Thymus (tissue), 11 donors: ENCODE data around the gene ATP10A. TPM values are rescaled to one million over a fixed set of nuclear protein-coding genes. Genes with fewer than 3 reads are reported as not detected.

Source experiments
- DNase-seq, 9 donors: peaks; one replicate each; pipeline ENCODE4 v3.0.0-alpha.2; 2013; ENCODE audit warnings: low spot score in 9 of 9, low read depth in 6 of 9, missing footprints in 1 of 9
- H3K27ac ChIP-seq, 2 donors: one replicate each; pipeline ENCODE4 v1.5.1; 2013; ENCODE audit warnings: control low read depth in 1 of 2, low read depth in 1 of 2, low read length in 1 of 2, mild to moderate bottlenecking in 1 of 2, moderate library complexity in 1 of 2
- H3K27me3 ChIP-seq, 2 donors: one replicate each; pipeline ENCODE4 v1.5.1; 2013; ENCODE audit warnings: low read length in 1 of 2; ENCODE audit not compliant: control insufficient read depth in 2 of 2, insufficient read depth in 1 of 2
- H3K36me3 ChIP-seq, 2 donors: one replicate each; pipeline ENCODE4 v1.5.1; 2013; ENCODE audit warnings: low read length in 1 of 2, mild to moderate bottlenecking in 1 of 2, moderate library complexity in 1 of 2; ENCODE audit not compliant: control insufficient read depth in 2 of 2, insufficient read depth in 2 of 2
- H3K4me1 ChIP-seq, 2 donors: one replicate each; pipeline ENCODE4 v1.5.1; 2013; ENCODE audit warnings: low read length in 2 of 2; ENCODE audit not compliant: control insufficient read depth in 2 of 2, insufficient read depth in 2 of 2
- H3K4me3 ChIP-seq, 2 donors: one replicate each; pipeline ENCODE4 v1.5.1; 2013; ENCODE audit warnings: low read length in 2 of 2, control low read depth in 1 of 2, mild to moderate bottlenecking in 1 of 2
- H3K9me3 ChIP-seq, 2 donors: one replicate each; pipeline ENCODE4 v1.5.1; 2013; ENCODE audit warnings: low read length in 1 of 2, mild to moderate bottlenecking in 1 of 2; ENCODE audit not compliant: control insufficient read depth in 2 of 2, insufficient read depth in 1 of 2
- WGBS: extraction: QIAGEN DNeasy Blood & Tissue Kit; methylation state at CpG from one replicate; pipeline ENCODE4 v1.1.7; 2013; 5-methylcytosine and 5-hydroxymethylcytosine counted together
- polyA plus RNA-seq: library from polyadenylated mRNA; stranded (reverse); fragments of 200-250 nt; gene quantifications from one replicate; pipeline ENCODE4 v1.2.3, GENCODE V29; 2013
- total RNA-seq: library from RNA; stranded (reverse); fragments of 120-200 nt; gene quantifications from one replicate; pipeline ENCODE4 v1.2.4, GENCODE V29; 2013
- donor health status: healthy.

ATP10A gene
- total and polyA plus RNA-seq, 2 donors: 2.4 to 2.6 TPM

GRCh38 chr15:25900901-25901300 lies 37.8 kb upstream of the ATP10A start:
- H3K4me3 ChIP-seq: no peak overlapping the region
- H3K36me3 ChIP-seq: no peaks in the 10 kb centered on the region
- WGBS: 95% methylated on average over 5 of the region's 5 CpGs
- no peaks in the 10 kb centered on the region for H3K9me3 ChIP-seq
- no peak for DNase-seq
- no peaks in the 10 kb centered on the region for H3K4me1 ChIP-seq
- H3K27me3 ChIP-seq: no peaks in the 10 kb centered on the region
- H3K27ac ChIP-seq: no peak overlapping the region

- Histone ChIP-seq H3K36me3 (no peaks in the 10 kb centered on the region), H3K9me3 (no peaks in the 10 kb centered on the region), H3K27ac (no peak overlapping the region), H3K4me3 (no peak overlapping the region), H3K27me3 (no peaks in the 10 kb centered on the region), H3K4me1 (no peaks in the 10 kb centered on the region)
- DNase-seq: no peak
- WGBS: 94% methylated on average over 2 of the region's 2 CpGs
Measured at GRCh38 chr15:25900431-25900830, 37.3 kb upstream of the ATP10A start.

DNA sequence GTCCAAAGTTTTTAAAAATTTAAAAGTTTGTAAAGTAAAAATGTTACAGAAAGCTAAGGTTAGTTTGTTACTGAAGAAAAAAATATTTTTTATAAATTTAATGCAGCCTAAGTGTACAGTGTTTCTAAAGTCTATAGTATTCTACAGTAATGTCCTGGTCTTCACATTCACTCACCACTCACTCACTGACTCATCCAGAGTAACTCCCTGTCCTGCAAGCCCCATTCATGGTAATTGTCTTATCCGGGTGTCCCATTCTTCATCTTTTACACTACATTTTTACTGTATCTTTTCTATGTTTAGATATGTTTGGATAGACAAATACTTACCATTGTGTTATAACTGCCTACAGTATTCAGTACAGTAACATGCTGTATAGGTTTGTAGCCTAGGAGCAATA lies 36.7 kb upstream of the ATP10A start:
- Histone ChIP-seq H3K4me3 (no peak overlapping the region), H3K36me3 (no peaks in the 10 kb centered on the region), H3K27ac (no peak overlapping the region), H3K27me3 (no peaks in the 10 kb centered on the region), H3K9me3 (no peaks in the 10 kb centered on the region), H3K4me1 (no peaks in the 10 kb centered on the region)
- 96% methylated on average over 1 of the region's 1 CpG for WGBS
- no peak for DNase-seq

- H3K36me3 ChIP-seq: no peaks in the 10 kb centered on the region
Measured at GRCh38 chr15:25897658-25898057, 34.5 kb upstream of the ATP10A start.

DNA sequence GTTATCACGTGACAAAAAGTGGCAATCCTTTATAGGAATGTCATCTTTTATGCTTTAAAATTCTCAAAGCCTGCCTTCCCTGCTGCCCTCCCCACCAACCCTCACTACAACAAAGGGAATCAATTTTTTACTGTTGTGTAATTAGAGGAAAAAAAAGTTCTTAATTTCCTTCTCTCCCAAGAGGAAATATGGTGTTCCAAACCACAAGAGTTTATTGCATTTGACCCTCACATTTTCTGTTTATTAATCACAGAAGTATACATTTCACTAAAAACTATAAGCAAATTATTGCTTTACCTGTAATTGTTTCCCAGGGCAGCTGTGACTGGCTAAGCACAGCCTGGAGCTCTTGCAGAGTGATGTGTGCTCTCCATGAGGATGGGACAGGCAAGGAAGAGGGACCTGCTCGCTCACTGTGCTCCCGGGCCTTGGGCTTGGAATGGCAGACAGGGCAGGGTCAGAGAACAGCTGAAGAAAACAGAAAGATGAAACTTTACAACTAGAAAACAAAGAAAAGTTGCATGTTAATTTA lies 31.3 kb upstream of the ATP10A start:
- Histone ChIP-seq H3K27ac (no peak overlapping the region), H3K4me3 (no peak overlapping the region), H3K27me3 (no peaks in the 10 kb centered on the region), H3K36me3 (no peaks in the 10 kb centered on the region), H3K4me1 (no peaks in the 10 kb centered on the region), H3K9me3 (no peaks in the 10 kb centered on the region)
- DNase-seq: no peak
- WGBS: 96% methylated on average over 3 of the region's 3 CpGs

More at GRCh38 chr15:25897658-25898057, 34.5 kb upstream of the ATP10A start:
- Histone ChIP-seq H3K4me1 (no peaks in the 10 kb centered on the region), H3K27me3 (no peaks in the 10 kb centered on the region), H3K9me3 (no peaks in the 10 kb centered on the region), H3K4me3 (no peak overlapping the region), H3K27ac (no peak overlapping the region)
- no peak for DNase-seq

DNA sequence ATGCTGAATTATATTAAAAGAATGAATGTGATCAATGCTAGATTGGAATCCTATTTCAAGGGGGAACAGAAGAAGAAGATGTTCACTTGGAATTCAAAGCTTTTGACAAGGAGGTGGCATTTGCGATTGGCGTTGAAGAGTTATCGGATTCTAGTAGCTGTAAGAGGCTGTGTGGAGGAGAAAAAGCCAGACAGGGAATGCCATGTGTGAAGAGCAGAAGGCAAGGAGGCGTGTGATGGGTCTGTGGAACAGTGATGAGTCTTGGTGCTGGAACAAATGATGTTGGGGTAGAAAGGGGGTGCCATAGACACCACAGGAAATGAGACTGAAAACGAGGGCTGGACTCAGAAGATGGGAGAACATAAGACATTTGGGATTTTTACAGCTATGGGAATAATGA lies 30.5 kb upstream of the ATP10A start:
- WGBS: 89% methylated on average over 5 of the region's 5 CpGs
- DNase-seq: no peak

DNA sequence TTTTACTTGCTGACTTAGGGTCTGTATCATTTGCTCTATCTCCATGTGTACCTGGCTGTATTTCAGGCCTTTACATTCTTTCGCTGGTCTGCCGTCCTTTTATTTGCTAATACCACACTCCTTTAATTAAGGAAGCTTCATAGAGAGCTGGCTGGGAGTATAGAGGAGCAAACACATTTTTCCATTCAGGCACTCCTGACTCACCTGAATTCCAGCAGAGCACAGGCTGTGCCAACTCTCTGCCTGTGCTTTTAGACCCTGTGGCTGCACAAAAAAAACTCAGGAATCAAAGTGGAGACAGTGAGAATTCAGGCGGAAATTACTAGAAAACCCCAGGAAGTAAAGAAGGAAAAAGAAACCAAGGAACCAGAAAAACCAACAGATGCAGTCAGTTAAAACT lies 29.0 kb upstream of the ATP10A start:
- 80% methylated on average over 3 of the region's 3 CpGs for WGBS

More for the DNA sequence above, 30.5 kb upstream of the ATP10A start:
- Histone ChIP-seq H3K9me3 (no peaks in the 10 kb centered on the region), H3K27ac (no peak overlapping the region), H3K4me3 (no peak overlapping the region), H3K27me3 (no peaks in the 10 kb centered on the region), H3K36me3 (no peaks in the 10 kb centered on the region), H3K4me1 (no peaks in the 10 kb centered on the region)

GRCh38 chr15:25891081-25891480 lies 28.0 kb upstream of the ATP10A start:
- H3K4me1 ChIP-seq: no peaks in the 10 kb centered on the region
- no peak overlapping the region for H3K4me3 ChIP-seq
- no peak for DNase-seq
- WGBS: 94% methylated on average over 4 of the region's 4 CpGs
- no peaks in the 10 kb centered on the region for H3K27me3 ChIP-seq
- no peaks in the 10 kb centered on the region for H3K36me3 ChIP-seq
- H3K9me3 ChIP-seq: no peaks in the 10 kb centered on the region
- no peak overlapping the region for H3K27ac ChIP-seq

More for the DNA sequence above, 29.0 kb upstream of the ATP10A start:
- Histone ChIP-seq H3K36me3 (no peaks in the 10 kb centered on the region), H3K27ac (no peak overlapping the region), H3K4me3 (no peak overlapping the region), H3K27me3 (no peaks in the 10 kb centered on the region), H3K4me1 (no peaks in the 10 kb centered on the region), H3K9me3 (no peaks in the 10 kb centered on the region)
- DNase-seq: no peak

DNA sequence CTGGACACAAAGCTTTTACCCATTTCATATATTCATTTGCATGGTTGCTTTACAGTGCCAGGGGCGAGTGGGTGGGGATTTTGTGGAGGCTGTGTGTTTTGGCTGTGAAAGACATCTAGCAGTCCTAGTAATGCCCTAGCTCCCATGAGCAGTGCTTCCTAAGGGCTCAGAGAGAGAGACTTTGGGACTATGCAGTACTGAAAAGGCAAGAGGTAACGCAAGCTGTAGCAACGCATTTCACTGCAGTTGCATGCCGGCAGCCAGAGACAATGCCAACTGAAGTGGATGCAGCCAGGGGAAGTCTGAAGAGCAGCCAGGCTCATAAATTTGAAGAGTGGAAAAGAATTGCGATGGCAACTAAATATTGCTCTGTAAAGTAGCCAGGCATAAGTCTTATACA lies 27.4 kb upstream of the ATP10A start:
- DNase-seq: no peak
- no peak overlapping the region for H3K4me3 ChIP-seq
- H3K27ac ChIP-seq: no peak overlapping the region
- H3K27me3 ChIP-seq: no peaks in the 10 kb centered on the region
- H3K9me3 ChIP-seq: no peaks in the 10 kb centered on the region
- WGBS: 95% methylated on average over 5 of the region's 5 CpGs
- H3K4me1 ChIP-seq: no peaks in the 10 kb centered on the region
- H3K36me3 ChIP-seq: no peaks in the 10 kb centered on the region

- Histone ChIP-seq H3K27ac (no peak overlapping the region), H3K9me3 (no peaks in the 10 kb centered on the region), H3K27me3 (no peaks in the 10 kb centered on the region), H3K4me1 (no peaks in the 10 kb centered on the region), H3K4me3 (no peak overlapping the region), H3K36me3 (no peaks in the 10 kb centered on the region)
- no peak for DNase-seq
- WGBS: 96% methylated on average over 3 of the region's 3 CpGs
Measured at GRCh38 chr15:25887870-25888269, 24.7 kb upstream of the ATP10A start.
